NCI-H82 (cell line): ENCODE results near the gene CDV3.

ENCODE experiments used
- DNase-seq: peaks from one replicate; lab custom pipeline; 2025; lab: John Stamatoyannopoulos, UW

The CDV3 gene

GRCh38 chr3:133606902-133607301, 33.4 kb downstream of the CDV3 start:
- DNase-seq, result no peak

GRCh38 chr3:133607816-133608215, 34.3 kb downstream of the CDV3 start:
- no peak for DNase-seq

- no peak for DNase-seq
Observed at GRCh38 chr3:133608388-133608787, 34.9 kb downstream of the CDV3 start.

GRCh38 chr3:133610031-133610430, 36.5 kb downstream of the CDV3 start:
- DNase-seq, result no peak

- DNase-seq, result no peak
Observed at GRCh38 chr3:133611534-133611933, 38.0 kb downstream of the CDV3 start.

- DNase-seq, result no peak
Observed at GRCh38 chr3:133620066-133620784, 46.7 kb downstream of the CDV3 start.

GRCh38 chr3:133627789-133628188, 54.3 kb downstream of the CDV3 start:
- no peak for DNase-seq

- DNase-seq, result no peak
Observed at GRCh38 chr3:133629146-133629545, 55.7 kb downstream of the CDV3 start.

- no peak for DNase-seq
Observed at GRCh38 chr3:133633439-133633838, 60.0 kb downstream of the CDV3 start.
